Measurements from ENCODE around the gene ADGB. TPM values are rescaled to one million over a fixed set of nuclear protein-coding genes. Genes with fewer than 3 reads are reported as not detected.
"Not testable (repeated sequence)": the region's sequence is repeated elsewhere in the genome, so short reads cannot be mapped to it uniquely, and the experiment has no call there.

ADGB gene
- total RNA-seq, 1 experiment from 2014 or later = not detected

- DNase-seq (ENCODE audit: low read depth) = no peak
- in situ Hi-C loops (cut with HindIII; ENCODE audit: low pct_unique_long_range_greater_than_20kb, low sequenced_read_pairs) = no loop called here
Measured at GRCh38 chr6:146850238-146850896, 251.6 kb downstream of the ADGB start.

- in situ Hi-C loops (cut with HindIII; ENCODE audit: low pct_unique_long_range_greater_than_20kb, low sequenced_read_pairs) = no loop called here
- DNase-seq (ENCODE audit: low read depth) = no peak
Measured at GRCh38 chr6:146850981-146851380, 252.2 kb downstream of the ADGB start.

GRCh38 chr6:146851837-146852236, 253.1 kb downstream of the ADGB start:
- no peak for DNase-seq (ENCODE audit: low read depth)
- in situ Hi-C loops (cut with HindIII; ENCODE audit: low pct_unique_long_range_greater_than_20kb, low sequenced_read_pairs) = no loop called here

GRCh38 chr6:146854521-146855255, 255.9 kb downstream of the ADGB start:
- in situ Hi-C loops (cut with HindIII; ENCODE audit: low pct_unique_long_range_greater_than_20kb, low sequenced_read_pairs); DNase-seq (ENCODE audit: low read depth): not testable (repeated sequence)

GRCh38 chr6:146855889-146856288, 257.1 kb downstream of the ADGB start:
- no peak for DNase-seq (ENCODE audit: low read depth)
- in situ Hi-C loops (cut with HindIII; ENCODE audit: low pct_unique_long_range_greater_than_20kb, low sequenced_read_pairs) = no loop called here

GRCh38 chr6:146856296-146856695, 257.5 kb downstream of the ADGB start:
- in situ Hi-C loops (cut with HindIII; ENCODE audit: low pct_unique_long_range_greater_than_20kb, low sequenced_read_pairs) = no loop called here
- no peak for DNase-seq (ENCODE audit: low read depth)

GRCh38 chr6:146857180-146857979, 258.6 kb downstream of the ADGB start:
- DNase-seq (ENCODE audit: low read depth) = peak; percentile 71
- in situ Hi-C loops (cut with HindIII; ENCODE audit: low pct_unique_long_range_greater_than_20kb, low sequenced_read_pairs) = no loop called here

GRCh38 chr6:146857980-146858347, 259.2 kb downstream of the ADGB start:
- in situ Hi-C loops (cut with HindIII; ENCODE audit: low pct_unique_long_range_greater_than_20kb, low sequenced_read_pairs) = no loop called here

GRCh38 chr6:146859206-146859605, 260.4 kb downstream of the ADGB start:
- in situ Hi-C loops (cut with HindIII; ENCODE audit: low pct_unique_long_range_greater_than_20kb, low sequenced_read_pairs) = no loop called here
- no peak for DNase-seq (ENCODE audit: low read depth)

More at GRCh38 chr6:146857980-146858347, 259.2 kb downstream of the ADGB start:
- DNase-seq (ENCODE audit: low read depth) = no peak

- DNase-seq (ENCODE audit: low read depth) = no peak
- in situ Hi-C loops (cut with HindIII; ENCODE audit: low pct_unique_long_range_greater_than_20kb, low sequenced_read_pairs) = no loop called here
Measured at GRCh38 chr6:146859795-146860495, 261.2 kb downstream of the ADGB start.

GRCh38 chr6:146860583-146860982, 261.8 kb downstream of the ADGB start:
- in situ Hi-C loops (cut with HindIII; ENCODE audit: low pct_unique_long_range_greater_than_20kb, low sequenced_read_pairs) = no loop called here
- no peak for DNase-seq (ENCODE audit: low read depth)

- in situ Hi-C loops (cut with HindIII; ENCODE audit: low pct_unique_long_range_greater_than_20kb, low sequenced_read_pairs) = no loop called here
Measured at GRCh38 chr6:146861029-146861563, 262.3 kb downstream of the ADGB start.

GRCh38 chr6:146861716-146862115, 262.9 kb downstream of the ADGB start:
- DNase-seq (ENCODE audit: low read depth) = no peak
- in situ Hi-C loops (cut with HindIII; ENCODE audit: low pct_unique_long_range_greater_than_20kb, low sequenced_read_pairs) = no loop called here

More at GRCh38 chr6:146861029-146861563, 262.3 kb downstream of the ADGB start:
- DNase-seq (ENCODE audit: low read depth) = no peak

- DNase-seq (ENCODE audit: low read depth) = no peak
- in situ Hi-C loops (cut with HindIII; ENCODE audit: low pct_unique_long_range_greater_than_20kb, low sequenced_read_pairs) = no loop called here
Measured at GRCh38 chr6:146862508-146862919, 263.7 kb downstream of the ADGB start.

GRCh38 chr6:146864300-146864699, 265.5 kb downstream of the ADGB start:
- DNase-seq (ENCODE audit: low read depth) = no peak
- in situ Hi-C loops (cut with HindIII; ENCODE audit: low pct_unique_long_range_greater_than_20kb, low sequenced_read_pairs) = no loop called here

- DNase-seq (ENCODE audit: low read depth) = no peak
- in situ Hi-C loops (cut with HindIII; ENCODE audit: low pct_unique_long_range_greater_than_20kb, low sequenced_read_pairs) = no loop called here
Measured at GRCh38 chr6:146864885-146865284, 266.1 kb downstream of the ADGB start.
